Spleen (tissue), 11 donors: ENCODE data around the gene RAB11FIP5. TPM values are rescaled to one million over a fixed set of nuclear protein-coding genes. Genes with fewer than 3 reads are reported as not detected.

Experiments
- DNase-seq: peaks from one replicate; pipeline ENCODE4 v3.0.0-alpha.2; 2020
- H3K27ac ChIP-seq, 8 donors: fragments of 200-600 bp; sonication (generic) in 7 of 8; 1 replicate in 4 of 8; 2 replicates in 4 of 8; pipeline versions ENCODE4 v1.5.0 to v1.8.0; 2016 to 2021; ENCODE audit warnings: inconsistent platforms in 4 of 8, mild to moderate bottlenecking in 4 of 8, moderate library complexity in 1 of 8
- H3K27me3 ChIP-seq, 7 donors: fragments of 200-600 bp; sonication (generic) in 6 of 7; replicated peaks in 1 of 7; 1 replicate in 4 of 7; 2 replicates in 3 of 7; pipeline versions ENCODE4 v1.5.0 to v1.8.0; 2016 to 2021; ENCODE audit warnings: inconsistent platforms in 3 of 7, mild to moderate bottlenecking in 1 of 7
- H3K36me3 ChIP-seq, 6 donors: fragments of 200-600 bp; sonication (generic) in 5 of 6; 1 replicate in 4 of 6; 2 replicates in 2 of 6; pipeline versions ENCODE4 v1.5.0 to v1.8.0; 2016 to 2021; ENCODE audit warnings: inconsistent platforms in 2 of 6
- H3K4me1 ChIP-seq, 6 donors: fragments of 200-600 bp; sonication (generic) in 5 of 6; 1 replicate in 3 of 6; 2 replicates in 3 of 6; pipeline versions ENCODE4 v1.5.0 to v1.8.0; 2016 to 2021; ENCODE audit warnings: inconsistent platforms in 3 of 6
- H3K4me3 ChIP-seq, 8 donors: fragments of 200-600 bp; sonication (generic) in 7 of 8; 1 replicate in 4 of 8; 2 replicates in 4 of 8; pipeline versions ENCODE4 v1.5.0 to v1.8.0; 2016 to 2021; ENCODE audit warnings: inconsistent platforms in 4 of 8, mild to moderate bottlenecking in 4 of 8, moderate library complexity in 2 of 8
- H3K9me3 ChIP-seq, 8 donors: fragments of 200-600 bp; sonication (generic) in 7 of 8; 1 replicate in 4 of 8; 2 replicates in 4 of 8; pipeline versions ENCODE4 v1.5.0 to v1.8.0; 2016 to 2021; ENCODE audit warnings: inconsistent platforms in 4 of 8
- CTCF ChIP-seq, 11 experiments: fragments of 200-600 bp in 7 of 11; fragments of 450-650 bp in 4 of 11; sonication (generic) in 4 of 11; IDR thresholded peaks in 8 of 11; conservative IDR thresholded peaks in 3 of 11; 1 replicate in 7 of 11; 2 replicates in 4 of 11; pipeline versions ENCODE4 v1.4.0 to v1.8.0; 2016 to 2021; ENCODE audit warnings: antibody characterized with exemption in 11 of 11, inconsistent platforms in 4 of 11, mild to moderate bottlenecking in 1 of 11
- POLR2A ChIP-seq, 3 donors: fragments of 450-650 bp; IDR thresholded peaks; one replicate each; pipeline ENCODE4 v1.5.1; 2017; ENCODE audit warnings: antibody characterized with exemption in 3 of 3, mild to moderate bottlenecking in 1 of 3
- POLR2AphosphoS5 ChIP-seq, 3 donors: sonication (generic); formaldehyde crosslinking; IDR thresholded peaks; one replicate each; pipeline ENCODE4 v1.5.1; 2017; ENCODE audit warnings: antibody characterized with exemption in 3 of 3
- WGBS, 5 donors: extraction: QIAGEN DNeasy Blood & Tissue Kit in 3 of 5; methylation state at CpG; one replicate each; pipeline versions ENCODE4 v1.1.5 to v1.1.7; 2013 to 2018; 5-methylcytosine and 5-hydroxymethylcytosine counted together
- intact Hi-C: fragments of 100-400 bp; cut with DNase I; formaldehyde crosslinking; loops from one replicate; pipeline ENCODE4 v1.15.0; 2023; ENCODE audit warnings: low total_unique reads
- polyA plus RNA-seq, 3 donors: library from polyadenylated mRNA; stranded (reverse); fragments of 200-250 nt; gene quantifications; one replicate each; pipeline ENCODE4 v1.2.1, GENCODE V29; 2013
- total RNA-seq, 7 donors: library from RNA; depleted of rRNA in 3 of 7; stranded (reverse); fragments of >200 nt in 3 of 7; fragmentation: NEBNext Ultra II Directional in 4 of 7; extraction: Animal tissue kit (Norgen Biotek cat#: 25700) in 4 of 7; gene quantifications; one replicate each; pipeline versions ENCODE4 v1.1.0 to v1.2.1, GENCODE V29; 2016 to 2021
- donor health status: healthy with polysubstance abuse.
- donor health status: DM: no; HTN: no; CAD: no; lungs with moderate emphysema.
- donor health status: DM: no; HTN: no; CAD: no.
- donor health status: Bipolar disorder and iron deficiency.
- donor health status: healthy.
- donor health status: DM: no; HTN: no; CAD: no.
- donor health status: DM: yes; HTN: yes; CAD: no.

RAB11FIP5 gene
- total and polyA plus RNA-seq, 10 donors: 9.5 to 127 (median 71.5) TPM

GRCh38 chr2:73074110-73075069, 38.4 kb downstream of the RAB11FIP5 start:
- Histone ChIP-seq H3K4me1 (peaks cover 15 to 51% (median 30%) of the 10 kb centered on the region in 6 donors), H3K27me3 (no peaks in the 10 kb centered on the region), H3K36me3 (peaks cover 0 to 53% (median 6%) of the 10 kb centered on the region in 6 donors), H3K4me3 (no peak overlapping the region), H3K27ac (peak overlapping the region in 1 of 8 donors; percentile 33), H3K9me3 (no peaks in the 10 kb centered on the region)
- DNase-seq: peak; percentile 55
- TF ChIP-seq POLR2AphosphoS5 (IDR thresholded peaks at IDR 0.05) (no peak), CTCF (IDR thresholded peaks at IDR 0.05 in 8 of 11, conservative IDR thresholded peaks at IDR 0.05 in 3 of 11) (no peak), POLR2A (IDR thresholded peaks at IDR 0.05) (no peak)
- intact Hi-C loops: no loop called here
- WGBS, 5 donors: 82 to 88% (median 83%) methylated on average over 13 of the region's 13 CpGs

- 83 to 100% (median 94%) methylated on average over 1 of the region's 1 CpG for WGBS, 5 donors
- peak overlapping the region; percentile 92 to 97 (median 94) for H3K27ac ChIP-seq
- TF ChIP-seq CTCF (IDR thresholded peaks at IDR 0.05 in 8 of 11, conservative IDR thresholded peaks at IDR 0.05 in 3 of 11) (no peak), POLR2AphosphoS5 (IDR thresholded peaks at IDR 0.05) (no peak), POLR2A (IDR thresholded peaks at IDR 0.05) (no peak)
- H3K36me3 ChIP-seq: peaks cover 0 to 44% (median 6%) of the 10 kb centered on the region in 6 donors
- H3K4me3 ChIP-seq: peak overlapping the region in 6 of 8 donors; percentile 75 to 99 (median 89)
- no peaks in the 10 kb centered on the region for H3K9me3 ChIP-seq
- DNase-seq: no peak
- no peaks in the 10 kb centered on the region for H3K27me3 ChIP-seq
- H3K4me1 ChIP-seq: peaks cover 18 to 49% (median 30%) of the 10 kb centered on the region in 6 donors
- intact Hi-C loops: no loop called here
Measured at GRCh38 chr2:73072416-73072815, 40.3 kb downstream of the RAB11FIP5 start.

GRCh38 chr2:73072129-73072395, 40.7 kb downstream of the RAB11FIP5 start:
- Histone ChIP-seq H3K4me3 (peak overlapping the region; percentile 67 to 99 (median 89)), H3K36me3 (peaks cover 0 to 40% (median 6%) of the 10 kb centered on the region in 6 donors), H3K27me3 (no peaks in the 10 kb centered on the region), H3K9me3 (no peaks in the 10 kb centered on the region), H3K27ac (peak overlapping the region; percentile 92 to 97 (median 94)), H3K4me1 (peaks cover 18 to 47% (median 30%) of the 10 kb centered on the region in 6 donors)
- no peak for TF ChIP-seq POLR2AphosphoS5 (IDR thresholded peaks at IDR 0.05)
- no peak for TF ChIP-seq POLR2A (IDR thresholded peaks at IDR 0.05)
- no peak for TF ChIP-seq CTCF (IDR thresholded peaks at IDR 0.05 in 8 of 11, conservative IDR thresholded peaks at IDR 0.05 in 3 of 11)
- 13 to 20% (median 16%) methylated on average over 11 of the region's 11 CpGs for WGBS, 5 donors
- DNase-seq: no peak
- intact Hi-C loops: no loop called here
